Measurements from ENCODE around the gene TMOD1. TPM values are rescaled to one million over a fixed set of nuclear protein-coding genes. Genes with fewer than 3 reads are reported as not detected.

The TMOD1 gene
- polyA plus RNA-seq, 1 of the 3 experiments (the other 2 are of a cell fraction) = 0.54 TPM

DNA sequence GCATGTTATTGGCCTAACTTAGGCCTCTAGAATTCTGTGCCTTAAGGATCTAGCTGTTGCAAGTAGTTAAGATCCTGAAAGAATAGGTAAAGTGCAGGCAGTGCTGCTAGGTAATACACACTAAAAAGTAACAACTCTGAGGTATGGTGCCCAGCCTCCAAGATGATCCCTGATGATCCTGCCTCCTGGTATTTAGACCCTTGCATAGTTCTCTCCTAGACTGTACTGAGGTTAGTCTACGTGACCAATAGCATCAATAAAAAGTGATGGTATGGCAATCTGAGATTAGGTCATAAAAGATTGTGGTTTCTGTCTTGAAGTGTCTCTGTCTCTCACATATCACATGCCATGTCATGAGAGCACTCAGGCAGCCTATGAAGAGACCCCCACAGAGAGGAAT, 122.5 kb downstream of the TMOD1 start:
- Histone ChIP-seq H3F3A (replicated peaks; ENCODE audit: insufficient read depth) (no peaks in the 10 kb centered on the region), H3K9me2 (no peaks in the 10 kb centered on the region), H3K27me3 (ENCODE audit: insufficient read depth) (no peaks in the 10 kb centered on the region), H3K4me1 (ENCODE audit: control insufficient read depth in 1 of 2, insufficient read depth in 2 of 2, low read depth in 1 of 2, low read length in 1 of 2) (no peaks in the 10 kb centered on the region; a peak in 1 of 4 replicates), H2AFZ (ENCODE audit: low read depth) (no peak overlapping the region), H3K9me3 (no peaks in the 10 kb centered on the region), H3K79me2 (ENCODE audit: insufficient read depth) (peaks cover 33% of the 10 kb centered on the region), H3K9ac (no peak overlapping the region), H3K36me3 (replicated peaks in 1 of 2; ENCODE audit: control insufficient read depth in 1 of 2, insufficient read depth in 2 of 2, low read length in 1 of 2) (peaks cover 27 to 44% of the 10 kb centered on the region in 2 experiments), H4K20me1 (ENCODE audit: insufficient read depth) (no peaks in the 10 kb centered on the region), H3K4me2 (no peak overlapping the region), H3K4me3 (ENCODE audit: low read depth in 2 of 2, low read length in 1 of 2) (no peak overlapping the region), H3K27ac (ENCODE audit: low read depth in 2 of 2, low read length in 1 of 2) (no peak overlapping the region)
- POLR2A ChIA-PET = no interaction called here
- TF ChIP-seq EP300 (IDR thresholded peaks at IDR 0.05; ENCODE audit: borderline replicate concordance in 1 of 2, low read depth in 1 of 2, low read length in 1 of 2) (no peak), NFIC (IDR thresholded peaks at IDR 0.05; ENCODE audit: borderline replicate concordance) (no peak), GABPA (IDR thresholded peaks at IDR 0.05; ENCODE audit: low read depth) (no peak), TCF12 (IDR thresholded peaks at IDR 0.05) (no peak), FOSL2 (IDR thresholded peaks at IDR 0.05; ENCODE audit: borderline replicate concordance, low read depth) (no peak), RCOR1 (IDR thresholded peaks at IDR 0.05; ENCODE audit: low read length) (no peak), CHD2 (IDR thresholded peaks at IDR 0.05; ENCODE audit: low read length, partially characterized antibody) (no peak), MEF2A (IDR thresholded peaks at IDR 0.05; ENCODE audit: borderline replicate concordance, low read depth) (no peak), GATA2 (CRISPR knock-in tag; IDR thresholded peaks at IDR 0.05) (no peak), RAD21 (IDR thresholded peaks at IDR 0.05; ENCODE audit: low read length) (no peak), EZH2phosphoT487 (IDR thresholded peaks at IDR 0.05; ENCODE audit: borderline replicate concordance, low read depth) (no peak), SMC3 (IDR thresholded peaks at IDR 0.05; ENCODE audit: low read depth, low read length) (no peak), JUND (IDR thresholded peaks at IDR 0.05) (no peak)
- TF ChIP-seq, protein P1, sequence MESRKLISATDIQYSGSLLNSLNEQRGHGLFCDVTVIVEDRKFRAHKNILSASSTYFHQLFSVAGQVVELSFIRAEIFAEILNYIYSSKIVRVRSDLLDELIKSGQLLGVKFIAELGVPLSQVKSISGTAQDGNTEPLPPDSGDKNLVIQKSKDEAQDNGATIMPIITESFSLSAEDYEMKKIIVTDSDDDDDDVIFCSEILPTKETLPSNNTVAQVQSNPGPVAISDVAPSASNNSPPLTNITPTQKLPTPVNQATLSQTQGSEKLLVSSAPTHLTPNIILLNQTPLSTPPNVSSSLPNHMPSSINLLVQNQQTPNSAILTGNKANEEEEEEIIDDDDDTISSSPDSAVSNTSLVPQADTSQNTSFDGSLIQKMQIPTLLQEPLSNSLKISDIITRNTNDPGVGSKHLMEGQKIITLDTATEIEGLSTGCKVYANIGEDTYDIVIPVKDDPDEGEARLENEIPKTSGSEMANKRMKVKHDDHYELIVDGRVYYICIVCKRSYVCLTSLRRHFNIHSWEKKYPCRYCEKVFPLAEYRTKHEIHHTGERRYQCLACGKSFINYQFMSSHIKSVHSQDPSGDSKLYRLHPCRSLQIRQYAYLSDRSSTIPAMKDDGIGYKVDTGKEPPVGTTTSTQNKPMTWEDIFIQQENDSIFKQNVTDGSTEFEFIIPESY (IDR thresholded peaks at IDR 0.05; ENCODE audit: borderline replicate concordance, low read depth) = no peak
- TF ChIP-seq, protein P2, sequence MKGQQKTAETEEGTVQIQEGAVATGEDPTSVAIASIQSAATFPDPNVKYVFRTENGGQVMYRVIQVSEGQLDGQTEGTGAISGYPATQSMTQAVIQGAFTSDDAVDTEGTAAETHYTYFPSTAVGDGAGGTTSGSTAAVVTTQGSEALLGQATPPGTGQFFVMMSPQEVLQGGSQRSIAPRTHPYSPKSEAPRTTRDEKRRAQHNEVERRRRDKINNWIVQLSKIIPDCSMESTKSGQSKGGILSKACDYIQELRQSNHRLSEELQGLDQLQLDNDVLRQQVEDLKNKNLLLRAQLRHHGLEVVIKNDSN (IDR thresholded peaks at IDR 0.05; ENCODE audit: borderline replicate concordance, low read depth) = no peak
- TF ChIP-seq, protein P3, sequence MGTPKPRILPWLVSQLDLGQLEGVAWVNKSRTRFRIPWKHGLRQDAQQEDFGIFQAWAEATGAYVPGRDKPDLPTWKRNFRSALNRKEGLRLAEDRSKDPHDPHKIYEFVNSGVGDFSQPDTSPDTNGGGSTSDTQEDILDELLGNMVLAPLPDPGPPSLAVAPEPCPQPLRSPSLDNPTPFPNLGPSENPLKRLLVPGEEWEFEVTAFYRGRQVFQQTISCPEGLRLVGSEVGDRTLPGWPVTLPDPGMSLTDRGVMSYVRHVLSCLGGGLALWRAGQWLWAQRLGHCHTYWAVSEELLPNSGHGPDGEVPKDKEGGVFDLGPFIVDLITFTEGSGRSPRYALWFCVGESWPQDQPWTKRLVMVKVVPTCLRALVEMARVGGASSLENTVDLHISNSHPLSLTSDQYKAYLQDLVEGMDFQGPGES (IDR thresholded peaks at IDR 0.05; ENCODE audit: low read depth, low read length) = no peak
- TF ChIP-seq, protein P4, sequence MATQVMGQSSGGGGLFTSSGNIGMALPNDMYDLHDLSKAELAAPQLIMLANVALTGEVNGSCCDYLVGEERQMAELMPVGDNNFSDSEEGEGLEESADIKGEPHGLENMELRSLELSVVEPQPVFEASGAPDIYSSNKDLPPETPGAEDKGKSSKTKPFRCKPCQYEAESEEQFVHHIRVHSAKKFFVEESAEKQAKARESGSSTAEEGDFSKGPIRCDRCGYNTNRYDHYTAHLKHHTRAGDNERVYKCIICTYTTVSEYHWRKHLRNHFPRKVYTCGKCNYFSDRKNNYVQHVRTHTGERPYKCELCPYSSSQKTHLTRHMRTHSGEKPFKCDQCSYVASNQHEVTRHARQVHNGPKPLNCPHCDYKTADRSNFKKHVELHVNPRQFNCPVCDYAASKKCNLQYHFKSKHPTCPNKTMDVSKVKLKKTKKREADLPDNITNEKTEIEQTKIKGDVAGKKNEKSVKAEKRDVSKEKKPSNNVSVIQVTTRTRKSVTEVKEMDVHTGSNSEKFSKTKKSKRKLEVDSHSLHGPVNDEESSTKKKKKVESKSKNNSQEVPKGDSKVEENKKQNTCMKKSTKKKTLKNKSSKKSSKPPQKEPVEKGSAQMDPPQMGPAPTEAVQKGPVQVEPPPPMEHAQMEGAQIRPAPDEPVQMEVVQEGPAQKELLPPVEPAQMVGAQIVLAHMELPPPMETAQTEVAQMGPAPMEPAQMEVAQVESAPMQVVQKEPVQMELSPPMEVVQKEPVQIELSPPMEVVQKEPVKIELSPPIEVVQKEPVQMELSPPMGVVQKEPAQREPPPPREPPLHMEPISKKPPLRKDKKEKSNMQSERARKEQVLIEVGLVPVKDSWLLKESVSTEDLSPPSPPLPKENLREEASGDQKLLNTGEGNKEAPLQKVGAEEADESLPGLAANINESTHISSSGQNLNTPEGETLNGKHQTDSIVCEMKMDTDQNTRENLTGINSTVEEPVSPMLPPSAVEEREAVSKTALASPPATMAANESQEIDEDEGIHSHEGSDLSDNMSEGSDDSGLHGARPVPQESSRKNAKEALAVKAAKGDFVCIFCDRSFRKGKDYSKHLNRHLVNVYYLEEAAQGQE (IDR thresholded peaks at IDR 0.05; ENCODE audit: low read depth, low read length) = no peak
- TF ChIP-seq, protein P5, sequence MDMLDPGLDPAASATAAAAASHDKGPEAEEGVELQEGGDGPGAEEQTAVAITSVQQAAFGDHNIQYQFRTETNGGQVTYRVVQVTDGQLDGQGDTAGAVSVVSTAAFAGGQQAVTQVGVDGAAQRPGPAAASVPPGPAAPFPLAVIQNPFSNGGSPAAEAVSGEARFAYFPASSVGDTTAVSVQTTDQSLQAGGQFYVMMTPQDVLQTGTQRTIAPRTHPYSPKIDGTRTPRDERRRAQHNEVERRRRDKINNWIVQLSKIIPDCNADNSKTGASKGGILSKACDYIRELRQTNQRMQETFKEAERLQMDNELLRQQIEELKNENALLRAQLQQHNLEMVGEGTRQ (IDR thresholded peaks at IDR 0.05; ENCODE audit: borderline replicate concordance, low read depth, low read length) = no peak
- CTCF ChIA-PET = interaction anchor here (1.1 to 4.6 kb wide), 3 partner anchors 8 to 156 kb away, joined by 4 to 23 read pairs (median 6); no protein-coding TSS in a partner anchor
- no peak for DNase-seq
- WGBS (ENCODE audit: low lambda C conversion rate) = 100% methylated on average over 1 of the region's 1 CpG
